ENCODE measurements around the gene FUT7.

DNA sequence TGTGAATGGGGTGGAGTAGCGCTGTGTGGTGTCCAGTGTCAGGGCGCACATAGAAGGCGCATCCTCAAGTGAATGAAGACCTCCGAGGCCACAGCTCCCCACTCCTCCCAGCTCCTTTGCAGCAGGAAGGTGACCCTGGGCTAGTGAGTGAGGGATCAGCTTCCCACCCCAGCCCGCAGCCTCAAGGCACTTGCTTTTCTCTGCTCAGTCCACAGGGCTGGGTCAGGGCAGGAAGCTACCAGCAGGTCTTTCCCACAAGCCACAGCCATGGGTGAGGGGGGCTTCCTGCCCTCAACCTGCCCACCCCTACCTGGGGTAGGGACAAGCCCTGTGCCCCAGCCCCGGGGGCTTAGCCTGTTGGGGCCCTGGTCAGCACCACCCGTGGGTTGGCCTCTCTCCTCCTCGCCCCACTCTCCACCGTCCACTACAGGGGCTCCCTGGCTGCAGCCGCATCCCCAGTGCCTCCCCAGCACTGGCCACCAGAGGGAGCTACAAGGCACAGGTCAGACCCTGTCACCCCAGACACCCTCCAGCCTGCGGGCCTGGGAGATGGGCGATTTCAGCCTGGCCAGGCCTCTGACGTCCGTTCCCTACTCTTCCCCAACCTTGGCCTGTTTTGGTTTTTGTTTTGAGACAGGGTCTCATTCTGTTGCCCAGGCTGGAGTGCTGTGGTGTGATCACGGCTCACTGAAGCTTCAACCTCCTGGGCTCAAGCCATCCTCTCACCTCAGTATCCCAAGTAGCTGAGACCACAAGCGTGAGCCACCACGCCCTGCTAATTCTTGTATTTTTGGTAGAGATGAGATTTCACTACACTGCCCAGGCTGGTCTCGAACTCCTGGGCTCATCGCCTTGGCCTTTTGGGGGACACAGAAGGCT lies 2.6 kb downstream of the FUT7 start:
- TF ChIP-seq, protein P1, sequence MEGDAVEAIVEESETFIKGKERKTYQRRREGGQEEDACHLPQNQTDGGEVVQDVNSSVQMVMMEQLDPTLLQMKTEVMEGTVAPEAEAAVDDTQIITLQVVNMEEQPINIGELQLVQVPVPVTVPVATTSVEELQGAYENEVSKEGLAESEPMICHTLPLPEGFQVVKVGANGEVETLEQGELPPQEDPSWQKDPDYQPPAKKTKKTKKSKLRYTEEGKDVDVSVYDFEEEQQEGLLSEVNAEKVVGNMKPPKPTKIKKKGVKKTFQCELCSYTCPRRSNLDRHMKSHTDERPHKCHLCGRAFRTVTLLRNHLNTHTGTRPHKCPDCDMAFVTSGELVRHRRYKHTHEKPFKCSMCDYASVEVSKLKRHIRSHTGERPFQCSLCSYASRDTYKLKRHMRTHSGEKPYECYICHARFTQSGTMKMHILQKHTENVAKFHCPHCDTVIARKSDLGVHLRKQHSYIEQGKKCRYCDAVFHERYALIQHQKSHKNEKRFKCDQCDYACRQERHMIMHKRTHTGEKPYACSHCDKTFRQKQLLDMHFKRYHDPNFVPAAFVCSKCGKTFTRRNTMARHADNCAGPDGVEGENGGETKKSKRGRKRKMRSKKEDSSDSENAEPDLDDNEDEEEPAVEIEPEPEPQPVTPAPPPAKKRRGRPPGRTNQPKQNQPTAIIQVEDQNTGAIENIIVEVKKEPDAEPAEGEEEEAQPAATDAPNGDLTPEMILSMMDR (IDR thresholded peaks at IDR 0.05) = peak; percentile 74 to 96 (median 90)
- no peak for TF ChIP-seq POLR2A (IDR thresholded peaks at IDR 0.05)
